CD4-positive, alpha-beta T cell (primary cell): ENCODE data around the gene MACROH2A1. TPM values are rescaled to one million over a fixed set of nuclear protein-coding genes. Genes with fewer than 3 reads are reported as not detected.

ENCODE experiments used
- ATAC-seq: fragments of 200-7000 bp; cut with Tn5 transposase; one replicate; pipeline ENCODE4 v1.10.0; 2022; ENCODE audit warnings: mild to moderate bottlenecking; ENCODE audit not compliant: poor library complexity
- CTCF ChIA-PET: fragments of 350-600 bp; sonication (Branson Sonifier 250); formaldehyde crosslinking; loops from one replicate; lab custom pipeline; 2021; ENCODE audit warnings: antibody characterized with exemption, inconsistent platforms; lab: Charles Lee
- POLR2A ChIA-PET: fragments of 350-600 bp; sonication (Branson Sonifier 250); formaldehyde crosslinking; loops from one replicate; lab custom pipeline; 2021; ENCODE audit warnings: antibody characterized with exemption, inconsistent platforms; lab: Charles Lee
- DNase-seq, 14 experiments: peaks; one replicate each; pipeline ENCODE4 v3.0.0-alpha.2; 2013 to 2020; ENCODE audit warnings: mixed read lengths in 2 of 14
- H3K27ac ChIP-seq, 2 donors: one replicate each; pipeline versions ENCODE4 v1.5.1 to v1.7.0; 2013; ENCODE audit warnings: low read length in 2 of 2, low read depth in 1 of 2, mild to moderate bottlenecking in 1 of 2
- H3K27me3 ChIP-seq, 2 experiments: 1 replicate in 1 of 2; 2 replicates in 1 of 2; pipeline versions ENCODE4 v1.6.1 to v1.7.0; 2013; ENCODE audit warnings: low read length in 2 of 2, control low read depth in 1 of 2, mild to moderate bottlenecking in 1 of 2, moderate library complexity in 1 of 2; ENCODE audit not compliant: insufficient read depth in 2 of 2, control insufficient read depth in 1 of 2
- H3K36me3 ChIP-seq: one replicate; pipeline ENCODE4 v1.6.1; 2013; ENCODE audit warnings: low read length, control low read depth; ENCODE audit not compliant: insufficient read depth
- H3K4me1 ChIP-seq: one replicate; pipeline ENCODE4 v1.6.1; 2013; ENCODE audit warnings: low read length, control low read depth; ENCODE audit not compliant: insufficient read depth
- H3K4me3 ChIP-seq: one replicate; pipeline ENCODE4 v1.5.1; 2013; ENCODE audit warnings: mild to moderate bottlenecking, low read length, moderate library complexity
- H3K9me3 ChIP-seq, 2 experiments: 1 replicate in 1 of 2; 2 replicates in 1 of 2; pipeline versions ENCODE4 v1.6.1 to v1.7.0; 2013; ENCODE audit warnings: low read length in 2 of 2, mild to moderate bottlenecking in 2 of 2, control low read depth in 1 of 2, moderate library complexity in 1 of 2; ENCODE audit not compliant: control insufficient read depth in 1 of 2, insufficient read depth in 1 of 2
- H3K27ac Mint-ChIP-seq: one replicate; pipeline ENCODE4 v1.8.0; 2020; ENCODE audit warnings: mixed read lengths
- H3K27me3 Mint-ChIP-seq: one replicate; pipeline ENCODE4 v1.8.0; 2021; ENCODE audit warnings: mixed read lengths
- H3K36me3 Mint-ChIP-seq: one replicate; pipeline ENCODE4 v1.8.0; 2021; ENCODE audit warnings: low read depth, mixed read lengths
- H3K4me1 Mint-ChIP-seq: one replicate; pipeline ENCODE4 v1.8.0; 2021; ENCODE audit warnings: low read depth, mixed read lengths
- H3K4me3 Mint-ChIP-seq: one replicate; pipeline ENCODE4 v1.8.0; 2020; ENCODE audit warnings: mild to moderate bottlenecking, mixed read lengths
- H3K9me3 Mint-ChIP-seq: one replicate; pipeline ENCODE4 v1.8.0; 2020; ENCODE audit warnings: mixed read lengths
- intact Hi-C, 2 experiments: fragments of 100-400 bp; cut with DNase I in 1 of 2; cut with micrococcal nuclease in 1 of 2; formaldehyde crosslinking; loops; one replicate each; pipeline versions ENCODE4 v1.15.1 to v1.9.0; 2023 to 2025; cut with DNase I, micrococcal nuclease
- total RNA-seq, 174 experiments: library from RNA in 2 of 174; stranded (reverse) in 2 of 174; gene quantifications; one replicate each; pipeline ENCODE4 v1.2.3 and lab custom pipeline; 2021 to 2026
- TF ChIP-seq, protein P1 (sequence below): fragments of 200-600 bp; IDR thresholded peaks from one replicate; pipeline ENCODE4 v1.8.0; 2022; ENCODE audit warnings: antibody characterized with exemption, mild to moderate bottlenecking

The MACROH2A1 gene
- total RNA-seq, 2 experiments from 2014 or later, result 114 to 120 TPM

DNA sequence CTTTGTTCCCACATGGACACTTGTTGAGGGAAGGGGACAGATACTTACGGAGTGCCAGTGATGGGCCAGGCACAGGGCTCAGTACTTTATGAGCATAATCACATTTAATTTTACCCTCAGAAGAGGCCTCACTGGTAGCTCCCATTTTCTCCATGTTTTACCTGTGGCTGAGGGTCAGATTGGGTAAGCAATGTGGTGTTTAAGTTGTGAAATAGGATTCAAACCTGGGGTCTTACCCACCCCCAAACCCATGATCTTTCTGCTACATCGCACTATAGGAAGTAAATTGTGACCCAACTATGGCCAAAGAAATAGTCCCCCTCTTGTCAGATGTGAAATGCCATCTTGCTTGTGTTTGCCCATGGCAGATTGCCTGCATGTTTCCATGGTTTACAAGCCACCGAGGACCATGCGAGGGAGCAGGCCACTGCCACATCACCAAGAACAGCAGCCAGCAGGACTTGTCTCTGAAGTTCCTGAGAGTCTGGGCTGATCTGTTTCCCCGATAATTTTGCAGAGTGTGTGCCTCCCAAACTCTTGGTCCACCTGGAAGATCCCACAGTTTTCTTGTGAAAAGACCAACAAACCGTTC, 95.4 kb downstream of the MACROH2A1 start:
- Histone ChIP-seq H3K4me3 (no peak overlapping the region), H3K27ac (no peak overlapping the region), H3K36me3 (no peaks in the 10 kb centered on the region), H3K4me1 (no peaks in the 10 kb centered on the region), H3K27me3 (peaks cover 0 to 2% of the 10 kb centered on the region in 2 experiments), H3K9me3 (no peaks in the 10 kb centered on the region)
- Mint-ChIP-seq H3K27me3 (peaks cover 6% of the 10 kb centered on the region), H3K36me3 (no peaks in the 10 kb centered on the region), H3K4me3 (no peak overlapping the region), H3K27ac (no peak overlapping the region), H3K9me3 (no peaks in the 10 kb centered on the region), H3K4me1 (no peaks in the 10 kb centered on the region)
- TF ChIP-seq, protein P1, sequence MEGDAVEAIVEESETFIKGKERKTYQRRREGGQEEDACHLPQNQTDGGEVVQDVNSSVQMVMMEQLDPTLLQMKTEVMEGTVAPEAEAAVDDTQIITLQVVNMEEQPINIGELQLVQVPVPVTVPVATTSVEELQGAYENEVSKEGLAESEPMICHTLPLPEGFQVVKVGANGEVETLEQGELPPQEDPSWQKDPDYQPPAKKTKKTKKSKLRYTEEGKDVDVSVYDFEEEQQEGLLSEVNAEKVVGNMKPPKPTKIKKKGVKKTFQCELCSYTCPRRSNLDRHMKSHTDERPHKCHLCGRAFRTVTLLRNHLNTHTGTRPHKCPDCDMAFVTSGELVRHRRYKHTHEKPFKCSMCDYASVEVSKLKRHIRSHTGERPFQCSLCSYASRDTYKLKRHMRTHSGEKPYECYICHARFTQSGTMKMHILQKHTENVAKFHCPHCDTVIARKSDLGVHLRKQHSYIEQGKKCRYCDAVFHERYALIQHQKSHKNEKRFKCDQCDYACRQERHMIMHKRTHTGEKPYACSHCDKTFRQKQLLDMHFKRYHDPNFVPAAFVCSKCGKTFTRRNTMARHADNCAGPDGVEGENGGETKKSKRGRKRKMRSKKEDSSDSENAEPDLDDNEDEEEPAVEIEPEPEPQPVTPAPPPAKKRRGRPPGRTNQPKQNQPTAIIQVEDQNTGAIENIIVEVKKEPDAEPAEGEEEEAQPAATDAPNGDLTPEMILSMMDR, result no peak
- DNase-seq, result no peak
- CTCF ChIA-PET, result no interaction called here
- POLR2A ChIA-PET, result no interaction called here
- no peak for ATAC-seq
- intact Hi-C loops, result no loop called here

DNA sequence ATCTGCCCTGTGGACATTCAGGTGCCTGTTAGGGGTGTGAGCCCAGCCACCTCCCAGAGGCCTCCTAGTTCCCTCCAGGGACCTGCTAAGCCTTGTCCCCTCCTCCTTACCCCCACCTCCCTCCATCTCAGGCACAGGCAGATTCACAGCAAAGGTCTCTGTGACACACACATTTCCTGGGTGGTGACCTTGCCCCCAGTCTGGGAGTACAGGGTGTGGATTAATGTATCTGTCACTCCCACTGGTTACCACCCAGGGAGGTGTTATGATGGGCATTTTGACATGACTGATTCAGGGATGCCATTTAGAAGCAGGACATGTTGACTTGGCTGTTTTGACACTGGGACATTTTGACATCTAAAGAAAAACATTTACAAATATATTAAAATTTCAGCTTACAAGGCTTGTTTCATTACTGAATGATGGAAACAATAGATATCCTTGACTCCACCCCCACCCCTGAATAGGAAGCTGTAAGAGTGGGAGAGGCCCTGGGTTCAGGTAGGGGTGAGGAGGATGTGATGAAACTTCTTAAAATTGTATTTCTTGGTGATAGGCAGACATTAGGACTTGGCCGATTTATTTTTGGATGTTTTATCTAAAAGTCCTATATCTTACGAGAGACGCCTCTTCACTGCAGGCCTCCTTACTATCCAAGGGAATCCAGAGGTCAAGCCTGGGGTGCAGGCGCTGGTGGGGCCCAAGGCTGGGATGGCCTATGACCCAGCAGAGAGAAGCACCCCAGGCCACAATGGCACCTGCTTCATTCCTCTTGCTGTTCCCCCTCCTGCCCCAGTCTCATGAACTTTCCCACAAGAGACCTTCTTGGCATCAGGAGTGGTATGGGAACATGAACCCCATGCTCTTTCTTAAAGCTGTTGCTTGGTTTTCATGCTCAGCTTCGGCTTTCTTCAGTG, 101.9 kb downstream of the MACROH2A1 start:
- DNase-seq, result no peak
- no peaks in the 10 kb centered on the region for H3K9me3 ChIP-seq
- ChIA-PET CTCF (no interaction called here), POLR2A (no interaction called here)
- no peaks in the 10 kb centered on the region for H3K27me3 ChIP-seq
- H3K36me3 ChIP-seq, result no peaks in the 10 kb centered on the region
- no peaks in the 10 kb centered on the region for H3K36me3 Mint-ChIP-seq
- TF ChIP-seq, protein P1, result no peak
- peaks cover 41% of the 10 kb centered on the region for H3K27me3 Mint-ChIP-seq
- H3K4me1 Mint-ChIP-seq, result no peaks in the 10 kb centered on the region
- no peak overlapping the region for H3K27ac ChIP-seq
- H3K27ac Mint-ChIP-seq, result no peak overlapping the region
- no peak for ATAC-seq
- H3K4me3 ChIP-seq, result no peak overlapping the region
- H3K9me3 Mint-ChIP-seq, result no peaks in the 10 kb centered on the region
- no peaks in the 10 kb centered on the region for H3K4me1 ChIP-seq
- H3K4me3 Mint-ChIP-seq, result no peak overlapping the region
- intact Hi-C loops, result no loop called here

DNA sequence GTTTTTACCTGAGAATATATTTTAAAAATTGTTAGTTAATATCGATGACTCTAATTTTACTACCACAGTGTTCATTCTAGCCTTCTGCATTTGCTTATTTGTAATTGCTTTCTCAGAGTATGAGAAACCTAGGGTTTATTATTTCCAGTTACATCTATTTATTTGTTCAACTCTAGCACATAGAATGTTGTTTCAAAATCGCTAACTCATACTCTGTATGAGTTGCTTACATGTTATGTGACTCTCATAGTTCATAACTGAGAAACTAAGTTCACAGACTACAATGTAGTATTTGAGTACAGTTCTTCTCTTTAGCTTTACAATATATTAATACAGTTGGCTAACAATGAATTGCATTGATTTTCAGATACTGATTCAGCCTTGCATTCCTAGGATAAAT, 103.2 kb downstream of the MACROH2A1 start:
- H3K4me1 ChIP-seq, result no peaks in the 10 kb centered on the region
- H3K27me3 ChIP-seq, result no peaks in the 10 kb centered on the region
- Mint-ChIP-seq H3K9me3 (no peaks in the 10 kb centered on the region), H3K27ac (no peak overlapping the region), H3K36me3 (no peaks in the 10 kb centered on the region), H3K4me1 (no peaks in the 10 kb centered on the region), H3K27me3 (peaks cover 51% of the 10 kb centered on the region), H3K4me3 (no peak overlapping the region)
- no peak overlapping the region for H3K27ac ChIP-seq
- H3K36me3 ChIP-seq, result no peaks in the 10 kb centered on the region
- ChIA-PET POLR2A (no interaction called here), CTCF (no interaction called here)
- ATAC-seq (no peak), DNase-seq (no peak)
- no peaks in the 10 kb centered on the region for H3K9me3 ChIP-seq
- intact Hi-C loops, result no loop called here
- TF ChIP-seq, protein P1, result no peak
- H3K4me3 ChIP-seq, result no peak overlapping the region
